HepG2 (cell line): ENCODE results near the gene EDNRA. TPM values are rescaled to one million over a fixed set of nuclear protein-coding genes. Genes with fewer than 3 reads are reported as not detected.

Experiments
- ATAC-seq: fragments of 200-7000 bp; cut with Tn5 transposase; 3 replicates; pipeline ENCODE4 v1.9.1; 2020; ENCODE audit warnings: mild to moderate bottlenecking, moderate library complexity
- BruUV-seq: library from RNA; stranded (reverse); fragments of 400-500 nt; replicated peaks from 2 replicates; lab custom pipeline; 2021; lab: Mats Ljungman, UMichigan
- CTCF ChIA-PET: fragments of 300-600 bp; formaldehyde crosslinking; extraction: SDS; loops from one replicate; lab custom pipeline; 2021; ENCODE audit warnings: low total read pairs, inconsistent platforms, low intra/inter-chr PET ratio; lab: Yijun Ruan, JAX
- POLR2A ChIA-PET: fragments of 350-600 bp; sonication (Branson Sonifier 250); formaldehyde crosslinking; loops from one replicate; lab custom pipeline; 2020; ENCODE audit warnings: antibody characterized with exemption, inconsistent platforms; lab: Yijun Ruan, JAX
- DNase-seq: peaks from one replicate; pipeline ENCODE4 v3.0.0-alpha.2; 2015; ENCODE audit warnings: low spot score
- FAIRE-seq: peaks from 3 replicates; lab custom pipeline; 2011; peaks lifted over from hg19 to GRCh38; lab: Jason Lieb, UNC
- H2AFZ ChIP-seq: one replicate; pipeline ENCODE4 v1.6.1; 2011; ENCODE audit warnings: low read length, inconsistent platforms
- H3K27ac ChIP-seq: fragments of 300-600 bp; 3 replicates; pipeline ENCODE4 v1.8.0; 2011; ENCODE audit warnings: mixed run types, mild to moderate bottlenecking, mixed read lengths, low read length, inconsistent platforms; ENCODE audit not compliant: insufficient read depth; ENCODE audit errors: extremely low read length
- H3K27me3 ChIP-seq, 2 experiments: fragments of 200-600 bp in 1 of 2; 2 replicates in 1 of 2; 3 replicates in 1 of 2; pipeline versions ENCODE4 v1.6.0 to v1.8.0; 2011; ENCODE audit warnings: low read length in 2 of 2, mild to moderate bottlenecking in 2 of 2, moderate library complexity in 2 of 2, inconsistent platforms in 1 of 2; ENCODE audit not compliant: insufficient read depth in 2 of 2, control insufficient read depth in 1 of 2
- H3K36me3 ChIP-seq, 2 experiments: fragments of 200-600 bp in 1 of 2; replicated peaks in 1 of 2; 2 replicates in 1 of 2; 3 replicates in 1 of 2; pipeline versions ENCODE4 v1.5.1 to v1.8.0; 2011; ENCODE audit warnings: low read length in 2 of 2, inconsistent platforms in 1 of 2; ENCODE audit not compliant: insufficient read depth in 2 of 2, control insufficient read depth in 1 of 2
- H3K4me1 ChIP-seq: 2 replicates; pipeline ENCODE4 v1.5.1; 2012; ENCODE audit warnings: low read length, inconsistent platforms; ENCODE audit not compliant: insufficient read depth
- H3K4me2 ChIP-seq: 2 replicates; pipeline ENCODE4 v1.6.0; 2011; ENCODE audit warnings: low read depth, low read length, inconsistent platforms
- H3K4me3 ChIP-seq, 3 experiments: fragments of 200-600 bp in 1 of 3; sonication (generic), shearing (Covaris generic) in 1 of 3; replicated peaks in 1 of 3; 2 replicates each; pipeline ENCODE4 v1.5.1; 2011 to 2016; ENCODE audit warnings: low read length in 3 of 3, inconsistent platforms in 2 of 3, low read depth in 2 of 3, mild to moderate bottlenecking in 2 of 3, control low read depth in 1 of 3, mixed read lengths in 1 of 3; ENCODE audit not compliant: insufficient read depth in 1 of 3
- H3K79me2 ChIP-seq: one replicate; pipeline ENCODE4 v1.6.1; 2011; ENCODE audit warnings: low read length, inconsistent platforms; ENCODE audit not compliant: insufficient read depth
- H3K9ac ChIP-seq: 2 replicates; pipeline ENCODE4 v1.6.0; 2011; ENCODE audit warnings: mild to moderate bottlenecking, low read depth, low read length, inconsistent platforms; ENCODE audit not compliant: insufficient read depth
- H3K9me3 ChIP-seq: 2 replicates; pipeline ENCODE4 v1.5.1; 2012; ENCODE audit warnings: mild to moderate bottlenecking, low read length
- H4K20me1 ChIP-seq: 2 replicates; pipeline ENCODE4 v1.6.0; 2011; ENCODE audit warnings: inconsistent platforms, mild to moderate bottlenecking, low read length, moderate library complexity; ENCODE audit not compliant: insufficient read depth
- CHD2 ChIP-seq: IDR thresholded peaks from 2 replicates; pipeline ENCODE4 v1.6.1; 2011; ENCODE audit warnings: low read depth, low read length, improper control_type of control experiment
- EED ChIP-seq: sonication (generic); formaldehyde crosslinking; IDR thresholded peaks from 2 replicates; pipeline ENCODE4 v1.5.0; 2020; ENCODE audit warnings: mild to moderate bottlenecking, missing genetic modification reagents
- ELF3 ChIP-seq: IDR thresholded peaks from 2 replicates; pipeline ENCODE4 v1.6.1; 2016; ENCODE audit warnings: missing genetic modification reagents, missing compliant biosample characterization
- ETS1 ChIP-seq: sonication (generic); formaldehyde crosslinking; IDR thresholded peaks from 2 replicates; pipeline ENCODE4 v1.4.0; 2020; ENCODE audit warnings: missing genetic modification reagents
- KLF6 ChIP-seq: IDR thresholded peaks from 2 replicates; pipeline ENCODE4 v1.8.0; 2016; ENCODE audit warnings: missing biosample characterization, missing genetic modification reagents
- MEIS2 ChIP-seq: sonication (generic); formaldehyde crosslinking; IDR thresholded peaks from 2 replicates; pipeline ENCODE4 v1.9.0; 2021; ENCODE audit warnings: mild to moderate bottlenecking, missing genetic modification reagents
- MYC ChIP-seq: sonication (generic); formaldehyde crosslinking; IDR thresholded peaks from 2 replicates; pipeline ENCODE4 v1.9.0; 2021; ENCODE audit warnings: missing genetic modification reagents, borderline replicate concordance
- ZNF496 ChIP-seq: sonication (generic); formaldehyde crosslinking; IDR thresholded peaks from 2 replicates; pipeline ENCODE4 v1.8.1; 2023; ENCODE audit warnings: mild to moderate bottlenecking, moderate library complexity, missing genetic modification reagents; ENCODE audit not compliant: insufficient replicate concordance
- ZNF724P ChIP-seq: sonication (generic); formaldehyde crosslinking; IDR thresholded peaks from 2 replicates; pipeline ENCODE4 v1.8.0; 2022; ENCODE audit warnings: missing genetic modification reagents, borderline replicate concordance
- ZNF816 ChIP-seq: sonication (generic); formaldehyde crosslinking; IDR thresholded peaks from 2 replicates; pipeline ENCODE4 v1.8.0; 2022; ENCODE audit warnings: missing genetic modification reagents, mild to moderate bottlenecking, borderline replicate concordance
- WGBS: methylation state at CpG from one replicate; pipeline ENCODE4 v1.1.6; 2017; ENCODE audit warnings: low lambda C conversion rate; 5-methylcytosine and 5-hydroxymethylcytosine counted together
- in situ Hi-C: cut with HindIII; loops from 2 replicates; pipeline ENCODE4 v1.10.0; 2017; ENCODE audit warnings: low pct_unique_long_range_greater_than_20kb; ENCODE audit not compliant: extremely low pct_ligation_motif_present
- intact Hi-C: fragments of 100-400 bp; cut with micrococcal nuclease; formaldehyde crosslinking; loops from one replicate; pipeline ENCODE4 v1.10.0; 2022; ENCODE audit not compliant: unreplicated experiment
- polyA plus RNA-seq, 8 experiments: library from polyadenylated mRNA; depleted of rRNA in 3 of 8; stranded (reverse) in 7 of 8; unstranded in 1 of 8; fragments of >200 nt; fragmentation: Illumina TruSeq in 4 of 8; extraction: Trizol in 4 of 8; gene quantifications; 2 replicates each; pipeline versions ENCODE4 v1.2.1 to v1.2.3, GENCODE V29; 2011 to 2016; ENCODE audit warnings: low read depth in 4 of 8, missing spikeins in 1 of 8, mixed read lengths in 1 of 8; ENCODE audit not compliant: insufficient read depth in 1 of 8
- total RNA-seq, 5 experiments: library from RNA; depleted of rRNA; stranded (reverse); fragments of >200 nt; fragmentation: Illumina TruSeq; extraction: Trizol; gene quantifications; 2 replicates each; pipeline ENCODE4 v1.2.3, GENCODE V29; 2016; ENCODE audit warnings: low read depth in 1 of 5

Gene EDNRA
- total and polyA plus RNA-seq, 2 of the 13 experiments (the other 11 are each of a cell fraction or from before 2014, with no cell fraction given), result not detected

- no peaks in the 10 kb centered on the region for H4K20me1 ChIP-seq
- H3K27ac ChIP-seq, result no peak overlapping the region
- H3K4me3 ChIP-seq, result no peak overlapping the region
- intact Hi-C loops, result no loop called here
- CTCF ChIA-PET, result no interaction called here
- in situ Hi-C loops, result loop anchor here (25.0 kb wide), 1 partner anchor 568 kb away; no protein-coding TSS in a partner anchor
- ATAC-seq (no peak), DNase-seq (no peak), FAIRE-seq (no peak)
- H3K27me3 ChIP-seq, result no peaks in the 10 kb centered on the region
- H2AFZ ChIP-seq, result no peak overlapping the region
- H3K9ac ChIP-seq, result no peak overlapping the region
- no peaks in the 10 kb centered on the region for H3K4me1 ChIP-seq
- no peaks in the 10 kb centered on the region for H3K9me3 ChIP-seq
- H3K36me3 ChIP-seq, result no peaks in the 10 kb centered on the region
- BruUV-seq, result no TSS peak
- 0% methylated on average over 1 of the region's 1 CpG for WGBS
- H3K79me2 ChIP-seq, result no peaks in the 10 kb centered on the region
- H3K4me2 ChIP-seq, result no peak overlapping the region
- POLR2A ChIA-PET, result no interaction called here
- no peak for TF ChIP-seq ELF3 (CRISPR knock-in tag)
- TF ChIP-seq CHD2, result no peak
- no peak for TF ChIP-seq MEIS2 (CRISPR knock-in tag)
- TF ChIP-seq ZNF496 (CRISPR knock-in tag), result no peak
- no peak for TF ChIP-seq EED (CRISPR knock-in tag)
Observed at GRCh38 chr4:147580396-147580795, 99.5 kb downstream of the EDNRA start.

GRCh38 chr4:147581606-147582350 is 100.9 kb downstream of the EDNRA start:
- H3K4me2 ChIP-seq, result no peak overlapping the region
- no peaks in the 10 kb centered on the region for H3K79me2 ChIP-seq
- ChIA-PET POLR2A (no interaction called here), CTCF (no interaction called here)
- H3K9ac ChIP-seq, result no peak overlapping the region
- H3K4me1 ChIP-seq, result no peaks in the 10 kb centered on the region
- H3K36me3 ChIP-seq, result no peaks in the 10 kb centered on the region
- intact Hi-C loops (no loop called here), in situ Hi-C loops (loop anchor here (25.0 kb wide), 1 partner anchor 569 kb away; no protein-coding TSS in a partner anchor)
- ATAC-seq, result no peak
- WGBS, result 28% methylated on average over 6 of the region's 6 CpGs
- DNase-seq, result no peak
- no peak overlapping the region for H3K4me3 ChIP-seq
- BruUV-seq, result no TSS peak
- H3K27ac ChIP-seq, result no peak overlapping the region
- TF ChIP-seq ZNF816 (CRISPR knock-in tag) (no peak), KLF6 (CRISPR knock-in tag) (no peak), MYC (CRISPR knock-in tag) (no peak), ETS1 (no peak), ZNF724P (CRISPR knock-in tag) (no peak)
- H3K27me3 ChIP-seq, result no peaks in the 10 kb centered on the region
- FAIRE-seq, result no peak
- H4K20me1 ChIP-seq, result no peaks in the 10 kb centered on the region
- no peaks in the 10 kb centered on the region for H3K9me3 ChIP-seq
- H2AFZ ChIP-seq, result no peak overlapping the region
